Loucy (cell line): ENCODE results near the gene MYRIP.

Source experiments
- H2AFZ ChIP-seq: fragments of 200-600 bp; sonication (generic); 2 replicates; pipeline ENCODE4 v1.6.0; 2016; ENCODE audit warnings: antibody characterized with exemption, mild to moderate bottlenecking, low read length, moderate library complexity
- H3F3A ChIP-seq: fragments of 200-600 bp; 2 replicates; pipeline ENCODE4 v1.6.0; 2016; ENCODE audit warnings: antibody characterized with exemption, low read depth, mild to moderate bottlenecking
- H3K27me3 ChIP-seq: fragments of 200-600 bp; sonication (generic); 2 replicates; pipeline ENCODE4 v1.6.1; 2014; ENCODE audit warnings: low read length, mild to moderate bottlenecking; ENCODE audit not compliant: insufficient read depth, poor library complexity, severe bottlenecking
- H3K36me3 ChIP-seq: fragments of 200-600 bp; sonication (generic); 2 replicates; pipeline ENCODE4 v1.6.1; 2016; ENCODE audit warnings: low read length; ENCODE audit not compliant: insufficient read depth
- H3K4me1 ChIP-seq: fragments of 200-600 bp; sonication (generic); 2 replicates; pipeline ENCODE4 v1.5.1; 2014; ENCODE audit warnings: low read length, mild to moderate bottlenecking; ENCODE audit not compliant: insufficient read depth, poor library complexity, severe bottlenecking
- H3K4me2 ChIP-seq: fragments of 200-600 bp; sonication (generic); 2 replicates; pipeline ENCODE4 v1.6.0; 2014; ENCODE audit warnings: antibody characterized with exemption, low read length, low read depth, mild to moderate bottlenecking; ENCODE audit not compliant: poor library complexity, severe bottlenecking
- H3K4me3 ChIP-seq: fragments of 200-600 bp; sonication (generic); 2 replicates; pipeline ENCODE4 v1.5.1; 2014; ENCODE audit warnings: low read length, mild to moderate bottlenecking, mixed read lengths; ENCODE audit not compliant: poor library complexity, severe bottlenecking
- H3K79me2 ChIP-seq: fragments of 200-600 bp; sonication (generic); 2 replicates; pipeline ENCODE4 v1.6.1; 2014; ENCODE audit warnings: low read length; ENCODE audit not compliant: insufficient read depth
- H3K9ac ChIP-seq: fragments of 200-600 bp; sonication (generic); 2 replicates; pipeline ENCODE4 v1.6.0; 2014; ENCODE audit warnings: mild to moderate bottlenecking, low read depth, low read length, moderate library complexity; ENCODE audit not compliant: poor library complexity, severe bottlenecking
- H3K9me2 ChIP-seq: fragments of 200-600 bp; sonication (generic); replicated peaks from 2 replicates; pipeline ENCODE4 v1.6.1; 2016; ENCODE audit warnings: low read depth, low read length, mixed read lengths
- H3K9me3 ChIP-seq: fragments of 200-600 bp; sonication (generic); 2 replicates; pipeline ENCODE4 v1.6.1; 2014; ENCODE audit warnings: mild to moderate bottlenecking, antibody characterized with exemption, low read length, low read depth; ENCODE audit not compliant: insufficient read depth
- H4K20me1 ChIP-seq: fragments of 200-600 bp; sonication (generic); 2 replicates; pipeline ENCODE4 v1.6.0; 2014; ENCODE audit warnings: antibody characterized with exemption, low read length, mild to moderate bottlenecking; ENCODE audit not compliant: insufficient read depth, poor library complexity, severe bottlenecking
- CTCF ChIP-seq: fragments of 200-600 bp; sonication (generic); conservative IDR thresholded peaks from 2 replicates; pipeline ENCODE4 v1.5.1; 2014; ENCODE audit warnings: mild to moderate bottlenecking, antibody characterized with exemption, low read length
- EZH2phosphoT487 ChIP-seq: fragments of 200-600 bp; IDR thresholded peaks from 2 replicates; pipeline ENCODE4 v1.6.1; 2018; ENCODE audit warnings: antibody characterized with exemption, mild to moderate bottlenecking, moderate library complexity, borderline replicate concordance

Gene MYRIP

DNA sequence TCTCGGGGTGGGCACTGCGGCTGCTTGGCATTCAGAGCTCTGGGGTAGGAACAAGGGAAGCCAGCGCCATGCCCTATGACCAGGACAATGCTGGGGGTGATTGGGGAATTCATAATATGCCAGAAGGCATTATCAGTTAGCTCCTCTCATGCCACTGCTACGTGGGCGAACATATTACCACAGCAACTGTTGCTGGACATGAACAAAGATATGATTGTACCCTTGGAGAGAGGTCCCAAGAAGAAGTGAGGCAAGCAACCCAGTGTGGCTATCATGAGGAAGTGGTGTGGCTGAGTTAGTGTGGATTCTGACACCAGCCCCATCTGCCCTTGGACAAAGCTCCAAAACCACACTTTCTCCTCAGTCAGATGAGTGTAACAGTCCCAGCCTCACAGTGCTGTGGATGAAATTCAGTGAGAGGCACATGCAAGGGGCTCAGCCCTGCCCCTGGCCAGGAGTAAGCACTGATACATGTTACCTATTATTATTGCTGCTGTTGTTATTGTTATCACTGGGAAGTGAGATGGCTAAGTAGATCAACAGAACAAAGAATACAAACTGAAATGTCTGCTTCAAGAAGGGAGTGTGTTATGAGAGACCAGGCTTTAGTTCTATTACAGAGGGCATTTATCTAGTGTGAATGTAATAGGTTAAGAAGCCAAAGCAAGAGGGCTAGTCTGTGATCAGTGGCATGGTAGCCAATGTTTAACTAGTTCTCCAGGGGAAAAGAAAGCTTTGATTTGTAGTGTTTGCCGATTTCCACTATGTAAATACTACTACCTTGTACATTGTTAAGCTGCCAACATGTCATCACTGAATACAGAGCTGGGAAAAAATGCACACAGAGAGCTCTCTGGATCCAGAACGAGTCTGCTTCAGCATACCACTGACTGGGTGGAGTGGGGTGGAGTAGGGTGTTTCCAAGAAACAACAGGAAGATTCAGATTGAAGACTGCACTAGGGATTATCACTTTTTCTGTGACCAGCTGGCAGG is 277.8 kb downstream of the MYRIP start:
- Histone ChIP-seq H3K36me3 (no peaks in the 10 kb centered on the region), H3F3A (no peaks in the 10 kb centered on the region), H3K9me2 (no peaks in the 10 kb centered on the region), H4K20me1 (no peaks in the 10 kb centered on the region), H3K4me3 (no peak overlapping the region), H3K79me2 (no peaks in the 10 kb centered on the region), H3K4me1 (peaks cover 4% of the 10 kb centered on the region), H3K27me3 (no peaks in the 10 kb centered on the region), H3K9me3 (no peaks in the 10 kb centered on the region), H3K9ac (no peak overlapping the region), H2AFZ (no peak overlapping the region), H3K4me2 (no peak overlapping the region)
- TF ChIP-seq EZH2phosphoT487 (no peak), CTCF (no peak)

DNA sequence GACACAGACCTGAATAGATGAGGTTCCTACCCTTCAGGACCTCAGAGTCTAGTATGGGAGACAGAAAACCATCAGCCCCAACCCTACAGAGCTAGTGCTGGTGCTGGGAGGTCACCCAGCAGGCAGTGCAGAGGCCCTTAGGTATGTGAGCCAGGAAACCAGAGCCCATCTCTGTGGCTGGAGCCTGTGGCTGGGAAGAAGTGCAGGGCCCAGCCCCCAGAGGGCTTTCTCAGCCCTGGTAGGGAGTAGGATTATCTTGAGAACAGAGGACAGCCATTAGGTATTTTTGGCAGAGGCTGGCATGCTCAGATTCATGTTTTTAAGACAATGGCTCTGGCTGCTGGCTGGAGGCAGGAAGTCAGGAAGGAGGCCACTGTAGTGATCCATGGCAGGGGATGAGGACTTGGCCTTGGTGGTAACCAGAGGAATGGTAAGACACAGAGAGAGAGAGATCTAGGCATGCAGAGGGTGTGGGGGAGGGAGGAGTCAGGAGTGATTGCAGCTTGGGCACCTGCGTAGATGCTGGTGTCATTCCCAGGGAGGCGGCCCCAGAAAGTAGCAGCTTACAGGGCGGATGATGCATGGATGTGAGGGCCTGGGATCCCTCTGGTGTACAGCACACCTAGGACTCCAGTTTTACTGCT is 279.2 kb downstream of the MYRIP start:
- Histone ChIP-seq H3K9me2 (no peaks in the 10 kb centered on the region), H3K9ac (no peak overlapping the region), H3K4me1 (peaks cover 4% of the 10 kb centered on the region), H3K4me2 (no peak overlapping the region), H3K9me3 (no peaks in the 10 kb centered on the region), H3K36me3 (no peaks in the 10 kb centered on the region), H2AFZ (no peak overlapping the region), H3K4me3 (no peak overlapping the region), H3K27me3 (no peaks in the 10 kb centered on the region), H4K20me1 (no peaks in the 10 kb centered on the region), H3F3A (no peaks in the 10 kb centered on the region), H3K79me2 (no peaks in the 10 kb centered on the region)
- TF ChIP-seq CTCF: no peak
- no peak for TF ChIP-seq EZH2phosphoT487

GRCh38 chr3:40096661-40097111 is 287.3 kb downstream of the MYRIP start:
- Histone ChIP-seq H3K9me2 (no peaks in the 10 kb centered on the region), H3K4me3 (no peak overlapping the region), H4K20me1 (no peaks in the 10 kb centered on the region), H3K9me3 (no peaks in the 10 kb centered on the region), H3K79me2 (no peaks in the 10 kb centered on the region), H3K4me1 (no peaks in the 10 kb centered on the region), H3K27me3 (no peaks in the 10 kb centered on the region), H3K4me2 (no peak overlapping the region), H2AFZ (no peak overlapping the region), H3F3A (no peaks in the 10 kb centered on the region), H3K9ac (no peak overlapping the region), H3K36me3 (no peaks in the 10 kb centered on the region)
- TF ChIP-seq EZH2phosphoT487: no peak
